Gastrocnemius medialis (tissue), 4 donors: Measurements from ENCODE around the gene AMFR. TPM values are rescaled to one million over a fixed set of nuclear protein-coding genes. Genes with fewer than 3 reads are reported as not detected.

Source experiments
- ATAC-seq, 2 donors: fragments of 150-250 bp; one replicate each; pipeline ENCODE4 v1.9.1; 2016
- DNase-seq, 2 donors: peaks; one replicate each; pipeline ENCODE4 v3.0.0-alpha.2; 2019
- H3K27ac ChIP-seq, 4 donors: fragments of 200-600 bp; sonication (generic); 1 replicate in 1 of 4; 2 replicates in 3 of 4; pipeline ENCODE4 v1.5.1; 2016 to 2018; ENCODE audit warnings: mild to moderate bottlenecking in 2 of 4, moderate library complexity in 1 of 4
- H3K27me3 ChIP-seq, 3 donors: fragments of 200-600 bp; sonication (generic) in 2 of 3; 1 replicate in 1 of 3; 2 replicates in 2 of 3; pipeline versions ENCODE4 v1.5.1 to v1.6.0; 2016 to 2019; ENCODE audit warnings: mild to moderate bottlenecking in 1 of 3, moderate library complexity in 1 of 3
- H3K36me3 ChIP-seq, 2 donors: fragments of 200-600 bp; sonication (generic) in 1 of 2; one replicate each; pipeline ENCODE4 v1.5.1; 2017 to 2018
- H3K4me1 ChIP-seq, 2 donors: fragments of 200-600 bp; sonication (generic) in 1 of 2; one replicate each; pipeline ENCODE4 v1.5.1; 2016 to 2017; ENCODE audit warnings: mild to moderate bottlenecking in 2 of 2
- H3K4me3 ChIP-seq, 4 donors: fragments of 200-600 bp; sonication (generic) in 3 of 4; 1 replicate in 1 of 4; 2 replicates in 3 of 4; pipeline ENCODE4 v1.5.1; 2016 to 2019; ENCODE audit warnings: mild to moderate bottlenecking in 2 of 4
- H3K9me3 ChIP-seq, 3 donors: fragments of 200-600 bp; sonication (generic) in 2 of 3; 1 replicate in 1 of 3; 2 replicates in 2 of 3; pipeline ENCODE4 v1.5.1; 2016 to 2019
- CTCF ChIP-seq, 5 experiments: fragments of 450-650 bp in 3 of 5; fragments of 200-600 bp in 2 of 5; sonication (generic) in 2 of 5; IDR thresholded peaks in 4 of 5; conservative IDR thresholded peaks in 1 of 5; 1 replicate in 4 of 5; 2 replicates in 1 of 5; pipeline ENCODE4 v1.5.1; 2016 to 2019; ENCODE audit warnings: antibody characterized with exemption in 5 of 5, mild to moderate bottlenecking in 3 of 5, moderate library complexity in 3 of 5
- POLR2A ChIP-seq, 2 donors: fragments of 450-650 bp; IDR thresholded peaks; one replicate each; pipeline ENCODE4 v1.6.1; 2017; ENCODE audit warnings: antibody characterized with exemption in 2 of 2, mild to moderate bottlenecking in 2 of 2, moderate library complexity in 2 of 2
- in situ Hi-C, 4 donors: fragments of 200-750 bp; cut with MboI; loops; one replicate each; pipeline versions ENCODE4 v1.15.0 to v1.8.0; 2017; ENCODE audit warnings: low sequenced_read_pairs in 4 of 4
- intact Hi-C: fragments of 100-400 bp; cut with DNase I; formaldehyde crosslinking; loops from one replicate; pipeline ENCODE4 v1.15.1; 2023; ENCODE audit warnings: low total_unique reads
- total RNA-seq, 4 donors: library from RNA; depleted of rRNA; stranded (reverse); fragments of >200 nt; gene quantifications; one replicate each; pipeline versions ENCODE4 v1.1.0 to v1.2.3, GENCODE V29; 2016

Gene AMFR
- total RNA-seq, 4 donors from 2014 or later = 349 to 951 (median 571) TPM

GRCh38 chr16:56457927-56458470, 32.7 kb upstream of the AMFR start:
- no peak overlapping the region for H3K27ac ChIP-seq
- H3K9me3 ChIP-seq = no peaks in the 10 kb centered on the region
- in situ Hi-C loops (no loop called here), intact Hi-C loops (no loop called here)
- peaks cover 4 to 93% of the 10 kb centered on the region in 2 donors for H3K36me3 ChIP-seq
- no peak for ATAC-seq
- DNase-seq = no peak
- no peak for TF ChIP-seq POLR2A (IDR thresholded peaks at IDR 0.05)
- TF ChIP-seq CTCF (IDR thresholded peaks at IDR 0.05 in 4 of 5, conservative IDR thresholded peaks at IDR 0.05 in 1 of 5) = no peak
- H3K4me1 ChIP-seq = peaks cover 5 to 7% of the 10 kb centered on the region in 2 donors
- H3K27me3 ChIP-seq = no peaks in the 10 kb centered on the region
- no peak overlapping the region for H3K4me3 ChIP-seq

- peak; percentile 72 to 83 for DNase-seq
- intact Hi-C loops (loop anchor here (1.0 to 5.0 kb wide), 3 partner anchors 27 to 1010 kb away; partner anchors contain the start of genes AMFR and POLR2C), in situ Hi-C loops (no loop called here)
- Histone ChIP-seq H3K4me3 (peak overlapping the region; percentile 87 to 99 (median 92)), H3K9me3 (no peaks in the 10 kb centered on the region), H3K36me3 (peaks cover 0 to 40% of the 10 kb centered on the region in 2 donors), H3K27ac (peak overlapping the region; percentile 85 to 96 (median 94)), H3K4me1 (peaks cover 34 to 36% of the 10 kb centered on the region in 2 donors), H3K27me3 (no peaks in the 10 kb centered on the region)
- TF ChIP-seq POLR2A (IDR thresholded peaks at IDR 0.05) (peak in 1 of 2 donors; percentile 35), CTCF (IDR thresholded peaks at IDR 0.05 in 4 of 5, conservative IDR thresholded peaks at IDR 0.05 in 1 of 5) (no peak)
- peak; percentile 80 to 84 for ATAC-seq
Observed at GRCh38 chr16:56451753-56452689, 26.7 kb upstream of the AMFR start.

- peak within 1 kb of the TSS; percentile 87 to 99 (median 92) for H3K4me3 ChIP-seq
- intact Hi-C loops = loop anchor here (1.0 to 5.0 kb wide), 2 partner anchors 26 to 1011 kb away; partner anchors contain the start of genes AMFR and POLR2C
- in situ Hi-C loops = no loop called here
- peaks cover 34 to 36% of the 10 kb centered on the region in 2 donors for H3K4me1 ChIP-seq
- ATAC-seq (peak; percentile 97 to 98), DNase-seq (peak; percentile 98)
- peaks cover 0 to 35% of the 10 kb centered on the region in 2 donors for H3K36me3 ChIP-seq
- H3K27me3 ChIP-seq = no peaks in the 10 kb centered on the region
- TF ChIP-seq CTCF (IDR thresholded peaks at IDR 0.05 in 4 of 5, conservative IDR thresholded peaks at IDR 0.05 in 1 of 5) (no peak), POLR2A (IDR thresholded peaks at IDR 0.05) (peak; percentile 76 to 89)
- H3K9me3 ChIP-seq = no peaks in the 10 kb centered on the region
- peak within 1 kb of the TSS; percentile 85 to 96 (median 94) for H3K27ac ChIP-seq
Observed at GRCh38 chr16:56450986-56451752, 25.8 kb upstream of the AMFR start, which contains the start of the genes NUDT21 and OGFOD1. Gene NUDT21, minus strand, starts transcription at chr16:56451332. Its CDS starts 130 bp downstream, at chr16:56451202. Gene OGFOD1, plus strand, starts transcription at chr16:56451554. Its CDS starts 59 bp downstream, at chr16:56451613.

- in situ Hi-C loops = no loop called here
- H3K27ac ChIP-seq = peak overlapping the region; percentile 85 to 96 (median 94)
- TF ChIP-seq CTCF (IDR thresholded peaks at IDR 0.05 in 4 of 5, conservative IDR thresholded peaks at IDR 0.05 in 1 of 5) (no peak), POLR2A (IDR thresholded peaks at IDR 0.05) (no peak)
- no peaks in the 10 kb centered on the region for H3K9me3 ChIP-seq
- peak overlapping the region; percentile 87 to 99 (median 92) for H3K4me3 ChIP-seq
- peaks cover 0 to 35% of the 10 kb centered on the region in 2 donors for H3K36me3 ChIP-seq
- H3K4me1 ChIP-seq = peaks cover 34 to 36% of the 10 kb centered on the region in 2 donors
- H3K27me3 ChIP-seq = no peaks in the 10 kb centered on the region
- ATAC-seq (peak in 1 of 2 donors; percentile 15), DNase-seq (no peak)
- intact Hi-C loops = loop anchor here (5.0 kb wide), 1 partner anchor 1012 kb away; the partner anchor contains the start of gene POLR2C
Observed at GRCh38 chr16:56450275-56450985, 25.1 kb upstream of the AMFR start.
